Prostate gland (tissue), 2 donors: ENCODE data around the gene PRDM16. TPM values are rescaled to one million over a fixed set of nuclear protein-coding genes. Genes with fewer than 3 reads are reported as not detected.

ENCODE experiments used
- DNase-seq: peaks from one replicate; pipeline ENCODE4 v3.0.0-alpha.2; 2019; ENCODE audit warnings: low spot score
- H3K27ac ChIP-seq, 2 donors: fragments of 200-600 bp; sonication (generic); 2 replicates each; pipeline ENCODE4 v1.5.1; 2017 to 2019
- H3K27me3 ChIP-seq: fragments of 200-600 bp; sonication (generic); replicated peaks from 2 replicates; pipeline ENCODE4 v1.5.1; 2019; ENCODE audit not compliant: insufficient read depth
- H3K36me3 ChIP-seq, 2 donors: fragments of 200-600 bp; sonication (generic); 1 replicate in 1 of 2; 2 replicates in 1 of 2; pipeline versions ENCODE4 v1.5.1 to v1.8.1; 2017 to 2019
- H3K4me1 ChIP-seq: fragments of 200-600 bp; sonication (generic); replicated peaks from 2 replicates; pipeline ENCODE4 v1.5.1; 2019
- H3K4me3 ChIP-seq, 2 donors: fragments of 200-600 bp; sonication (generic); 2 replicates each; pipeline ENCODE4 v1.5.1; 2017 to 2019
- H3K9me3 ChIP-seq: fragments of 200-600 bp; sonication (generic); 2 replicates; pipeline ENCODE4 v1.5.1; 2017
- POLR2A ChIP-seq: fragments of 450-650 bp; IDR thresholded peaks from one replicate; pipeline ENCODE4 v1.6.1; 2016; ENCODE audit warnings: antibody characterized with exemption, mild to moderate bottlenecking
- POLR2AphosphoS5 ChIP-seq: sonication (generic); formaldehyde crosslinking; IDR thresholded peaks from one replicate; pipeline ENCODE4 v1.6.1; 2017; ENCODE audit warnings: antibody characterized with exemption
- WGBS: methylation state at CpG from one replicate; pipeline ENCODE4 v1.1.5; 2018; 5-methylcytosine and 5-hydroxymethylcytosine counted together
- intact Hi-C: fragments of 100-400 bp; cut with DNase I; formaldehyde crosslinking; loops from one replicate; pipeline ENCODE4 v1.14.2; 2022
- total RNA-seq, 2 donors: library from RNA; depleted of rRNA; stranded (reverse); fragments of >200 nt; gene quantifications; one replicate each; pipeline ENCODE4 v1.1.0, GENCODE V29; 2016
- TF ChIP-seq, protein P1 (sequence below), 4 experiments: fragments of 200-600 bp in 2 of 4; fragments of 450-650 bp in 2 of 4; sonication (generic) in 2 of 4; IDR thresholded peaks; 1 replicate in 3 of 4; 2 replicates in 1 of 4; pipeline ENCODE4 v1.5.1; 2016 to 2019; ENCODE audit warnings: antibody characterized with exemption in 4 of 4, mild to moderate bottlenecking in 2 of 4, moderate library complexity in 2 of 4

PRDM16 gene
- total RNA-seq, 2 donors from 2014 or later, result 0.23 to 6.5 TPM

DNA sequence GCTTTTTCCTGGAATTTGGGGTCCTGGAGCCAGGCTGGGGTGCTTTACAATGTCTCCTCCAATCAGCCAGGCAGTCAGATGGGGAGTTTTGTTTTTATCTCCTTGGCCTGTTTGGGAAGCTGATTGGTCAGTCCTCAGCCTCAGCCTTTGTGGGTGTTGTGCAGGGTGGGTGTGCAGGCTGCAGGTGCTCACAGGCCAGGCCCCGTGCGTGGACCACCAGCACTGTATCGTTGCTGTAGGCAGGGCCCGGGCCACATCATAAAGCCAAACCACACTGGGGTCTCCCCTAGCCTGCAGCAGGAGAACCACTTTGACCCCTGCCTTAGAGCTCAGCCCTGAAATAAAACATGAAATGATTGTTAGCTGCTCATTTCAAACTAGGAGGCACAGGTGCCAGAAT lies 8.6 kb downstream of the PRDM16 start:
- Histone ChIP-seq H3K36me3 (no peaks in the 10 kb centered on the region), H3K4me1 (no peaks in the 10 kb centered on the region), H3K9me3 (no peaks in the 10 kb centered on the region), H3K4me3 (no peak overlapping the region), H3K27me3 (peaks cover 18% of the 10 kb centered on the region), H3K27ac (no peak overlapping the region)
- no peak for TF ChIP-seq POLR2A
- TF ChIP-seq POLR2AphosphoS5, result no peak
- TF ChIP-seq, protein P1, sequence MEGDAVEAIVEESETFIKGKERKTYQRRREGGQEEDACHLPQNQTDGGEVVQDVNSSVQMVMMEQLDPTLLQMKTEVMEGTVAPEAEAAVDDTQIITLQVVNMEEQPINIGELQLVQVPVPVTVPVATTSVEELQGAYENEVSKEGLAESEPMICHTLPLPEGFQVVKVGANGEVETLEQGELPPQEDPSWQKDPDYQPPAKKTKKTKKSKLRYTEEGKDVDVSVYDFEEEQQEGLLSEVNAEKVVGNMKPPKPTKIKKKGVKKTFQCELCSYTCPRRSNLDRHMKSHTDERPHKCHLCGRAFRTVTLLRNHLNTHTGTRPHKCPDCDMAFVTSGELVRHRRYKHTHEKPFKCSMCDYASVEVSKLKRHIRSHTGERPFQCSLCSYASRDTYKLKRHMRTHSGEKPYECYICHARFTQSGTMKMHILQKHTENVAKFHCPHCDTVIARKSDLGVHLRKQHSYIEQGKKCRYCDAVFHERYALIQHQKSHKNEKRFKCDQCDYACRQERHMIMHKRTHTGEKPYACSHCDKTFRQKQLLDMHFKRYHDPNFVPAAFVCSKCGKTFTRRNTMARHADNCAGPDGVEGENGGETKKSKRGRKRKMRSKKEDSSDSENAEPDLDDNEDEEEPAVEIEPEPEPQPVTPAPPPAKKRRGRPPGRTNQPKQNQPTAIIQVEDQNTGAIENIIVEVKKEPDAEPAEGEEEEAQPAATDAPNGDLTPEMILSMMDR (IDR thresholded peaks at IDR 0.05), result no peak
- DNase-seq, result no peak
- 96% methylated on average over 4 of the region's 4 CpGs for WGBS
- intact Hi-C loops, result loop anchor here (10.0 kb wide), 1 partner anchor 147 kb away; no protein-coding TSS in a partner anchor

GRCh38 chr1:3078430-3078861 lies 9.4 kb downstream of the PRDM16 start:
- peaks cover 10% of the 10 kb centered on the region for H3K27me3 ChIP-seq
- no peaks in the 10 kb centered on the region for H3K36me3 ChIP-seq
- H3K27ac ChIP-seq, result no peak overlapping the region
- intact Hi-C loops, result loop anchor here (10.0 kb wide), 1 partner anchor 146 kb away; no protein-coding TSS in a partner anchor
- H3K4me3 ChIP-seq, result no peak overlapping the region
- 78% methylated on average over 15 of the region's 15 CpGs for WGBS
- no peaks in the 10 kb centered on the region for H3K9me3 ChIP-seq
- H3K4me1 ChIP-seq, result no peaks in the 10 kb centered on the region
- TF ChIP-seq POLR2A (no peak), POLR2AphosphoS5 (no peak)
- TF ChIP-seq, protein P1 (IDR thresholded peaks at IDR 0.05), result no peak
- no peak for DNase-seq

- no peaks in the 10 kb centered on the region for H3K36me3 ChIP-seq
- no peak overlapping the region for H3K4me3 ChIP-seq
- TF ChIP-seq, protein P1 (IDR thresholded peaks at IDR 0.05), result no peak
- TF ChIP-seq POLR2AphosphoS5 (no peak), POLR2A (no peak)
- no peak for DNase-seq
- intact Hi-C loops, result loop anchor here (10.0 kb wide), 1 partner anchor 146 kb away; no protein-coding TSS in a partner anchor
- H3K4me1 ChIP-seq, result no peaks in the 10 kb centered on the region
- WGBS, result 87% methylated on average over 24 of the region's 24 CpGs
- H3K27ac ChIP-seq, result no peak overlapping the region
- H3K27me3 ChIP-seq, result peaks cover 6% of the 10 kb centered on the region
- H3K9me3 ChIP-seq, result no peaks in the 10 kb centered on the region
These were observed 9.9 kb downstream of the PRDM16 start for GRCh38 chr1:3078871-3079270.

GRCh38 chr1:3079381-3080052 lies 10.5 kb downstream of the PRDM16 start:
- DNase-seq, result no peak
- TF ChIP-seq POLR2A (no peak), POLR2AphosphoS5 (no peak)
- TF ChIP-seq, protein P1 (IDR thresholded peaks at IDR 0.05), result no peak
- no peak overlapping the region for H3K4me3 ChIP-seq
- peaks cover 3% of the 10 kb centered on the region for H3K27me3 ChIP-seq
- no peaks in the 10 kb centered on the region for H3K4me1 ChIP-seq
- H3K9me3 ChIP-seq, result no peaks in the 10 kb centered on the region
- 89% methylated on average over 17 of the region's 18 CpGs for WGBS
- no peaks in the 10 kb centered on the region for H3K36me3 ChIP-seq
- intact Hi-C loops, result loop anchor here (10.0 kb wide), 1 partner anchor 145 kb away; no protein-coding TSS in a partner anchor
- H3K27ac ChIP-seq, result no peak overlapping the region
